GM13977 (cell line): ENCODE data around the gene SEMA4D.

Experiments used
- DNase-seq: peaks from one replicate; pipeline ENCODE4 v3.0.0; 2012; ENCODE audit warnings: low spot score
- in situ Hi-C: fragments of 300-500 bp; cut with MboI; formaldehyde crosslinking; loops from one replicate; pipeline ENCODE4 v1.12.0; 2022; ENCODE audit warnings: low sequenced_read_pairs, low pct_unique_long_range_greater_than_20kb, mixed read lengths, inconsistent platforms; ENCODE audit not compliant: unreplicated experiment
- TF ChIP-seq, protein P1 (sequence below): IDR thresholded peaks from 2 replicates; pipeline ENCODE4 v1.5.1; 2012; ENCODE audit warnings: mild to moderate bottlenecking, control low read depth; ENCODE audit not compliant: insufficient read depth; ENCODE audit errors: extremely low read depth, missing control alignments

SEMA4D gene

DNA sequence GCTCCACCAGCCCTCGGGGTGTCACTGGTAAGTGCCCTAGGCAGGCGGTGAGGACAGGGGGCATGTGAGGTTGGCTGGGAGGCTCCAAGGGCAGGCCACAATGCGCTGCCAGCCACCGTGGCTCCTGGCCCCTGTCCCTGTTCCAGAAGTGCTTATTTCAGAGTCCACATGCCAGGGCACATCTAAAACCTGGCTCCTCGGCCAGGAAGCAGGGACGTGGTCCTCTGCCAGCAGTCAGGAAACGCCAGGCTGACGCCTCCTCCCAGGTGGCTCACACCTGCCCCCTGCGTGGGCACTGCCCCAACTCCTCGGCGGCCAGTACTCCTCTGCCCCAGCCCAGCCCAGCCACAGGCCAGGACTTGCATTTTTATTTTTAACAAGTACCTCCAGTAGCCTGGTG is 111.1 kb downstream of the SEMA4D start:
- TF ChIP-seq, protein P1, sequence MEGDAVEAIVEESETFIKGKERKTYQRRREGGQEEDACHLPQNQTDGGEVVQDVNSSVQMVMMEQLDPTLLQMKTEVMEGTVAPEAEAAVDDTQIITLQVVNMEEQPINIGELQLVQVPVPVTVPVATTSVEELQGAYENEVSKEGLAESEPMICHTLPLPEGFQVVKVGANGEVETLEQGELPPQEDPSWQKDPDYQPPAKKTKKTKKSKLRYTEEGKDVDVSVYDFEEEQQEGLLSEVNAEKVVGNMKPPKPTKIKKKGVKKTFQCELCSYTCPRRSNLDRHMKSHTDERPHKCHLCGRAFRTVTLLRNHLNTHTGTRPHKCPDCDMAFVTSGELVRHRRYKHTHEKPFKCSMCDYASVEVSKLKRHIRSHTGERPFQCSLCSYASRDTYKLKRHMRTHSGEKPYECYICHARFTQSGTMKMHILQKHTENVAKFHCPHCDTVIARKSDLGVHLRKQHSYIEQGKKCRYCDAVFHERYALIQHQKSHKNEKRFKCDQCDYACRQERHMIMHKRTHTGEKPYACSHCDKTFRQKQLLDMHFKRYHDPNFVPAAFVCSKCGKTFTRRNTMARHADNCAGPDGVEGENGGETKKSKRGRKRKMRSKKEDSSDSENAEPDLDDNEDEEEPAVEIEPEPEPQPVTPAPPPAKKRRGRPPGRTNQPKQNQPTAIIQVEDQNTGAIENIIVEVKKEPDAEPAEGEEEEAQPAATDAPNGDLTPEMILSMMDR = no peak
- DNase-seq = no peak
- in situ Hi-C loops = no loop called here

DNA sequence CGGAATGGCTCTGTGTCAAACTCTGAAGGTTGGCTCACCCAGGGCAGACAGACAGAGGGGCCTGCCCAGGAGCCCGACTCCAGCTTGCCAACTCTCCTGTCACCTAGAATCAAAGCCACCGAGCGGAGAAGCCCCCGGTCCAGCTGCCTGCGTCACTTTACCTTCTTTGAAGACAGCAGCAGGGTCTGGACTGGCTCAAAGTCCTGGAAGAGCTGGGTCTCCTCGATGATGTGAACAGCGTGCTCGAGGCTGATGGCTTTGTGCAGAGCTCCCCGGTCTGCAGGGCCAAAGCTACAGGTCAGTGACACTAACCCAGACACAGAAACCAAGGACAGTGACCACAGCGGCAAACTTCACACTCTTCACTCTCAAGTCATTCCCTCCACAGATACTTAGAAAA is 111.7 kb downstream of the SEMA4D start:
- TF ChIP-seq, protein P1 = no peak
- in situ Hi-C loops = no loop called here
- DNase-seq = no peak

DNA sequence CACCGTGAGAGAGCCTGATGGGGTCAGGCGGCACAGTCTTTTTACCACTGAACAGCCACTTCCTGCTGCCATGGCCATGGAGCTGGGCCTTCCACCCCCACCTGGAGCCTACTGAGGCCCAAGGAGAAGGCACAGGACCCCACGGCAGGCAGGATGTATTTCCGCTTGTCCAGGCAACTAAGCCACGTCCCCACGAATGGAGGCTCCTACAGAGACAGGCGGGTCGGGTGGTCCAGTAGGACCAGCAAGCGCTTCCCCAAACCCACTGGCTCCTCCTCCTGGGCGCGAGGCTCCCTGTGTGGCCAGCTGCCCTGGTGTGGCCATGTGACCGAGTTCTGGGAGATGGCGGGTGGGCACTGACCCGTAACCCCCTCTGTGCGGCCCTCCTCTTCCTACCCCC is 113.1 kb downstream of the SEMA4D start:
- no peak for DNase-seq
- in situ Hi-C loops = no loop called here
- TF ChIP-seq, protein P1 = no peak

DNA sequence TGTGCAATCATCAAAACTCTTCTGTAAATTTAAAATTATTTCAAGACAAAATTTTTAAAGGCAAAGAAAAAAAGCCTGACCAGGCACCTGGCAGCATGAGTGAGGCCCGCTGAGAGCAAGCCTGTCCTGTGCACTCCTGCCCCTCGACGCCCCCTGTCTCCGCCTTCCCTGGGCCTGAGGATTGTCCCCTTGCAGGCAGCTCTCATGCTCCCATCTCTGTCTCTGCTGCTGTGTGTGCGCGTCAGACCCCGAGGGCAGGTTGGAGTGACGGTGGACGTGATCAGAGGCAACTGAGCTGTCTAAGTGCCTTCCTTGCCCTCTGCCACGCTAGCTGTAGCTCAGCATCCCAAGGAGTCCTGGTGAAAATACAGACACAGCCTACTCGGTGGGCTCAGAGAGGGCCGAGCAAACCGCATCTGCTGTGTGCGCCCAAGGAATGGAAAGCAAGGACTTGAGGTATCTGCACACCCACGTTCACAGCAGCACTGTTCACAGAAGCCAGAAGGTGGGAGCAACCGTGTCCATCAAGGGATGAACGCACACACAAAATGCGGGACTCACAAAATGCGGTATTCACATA is 114.1 kb downstream of the SEMA4D start:
- in situ Hi-C loops = no loop called here
- TF ChIP-seq, protein P1 = no peak
- no peak for DNase-seq

DNA sequence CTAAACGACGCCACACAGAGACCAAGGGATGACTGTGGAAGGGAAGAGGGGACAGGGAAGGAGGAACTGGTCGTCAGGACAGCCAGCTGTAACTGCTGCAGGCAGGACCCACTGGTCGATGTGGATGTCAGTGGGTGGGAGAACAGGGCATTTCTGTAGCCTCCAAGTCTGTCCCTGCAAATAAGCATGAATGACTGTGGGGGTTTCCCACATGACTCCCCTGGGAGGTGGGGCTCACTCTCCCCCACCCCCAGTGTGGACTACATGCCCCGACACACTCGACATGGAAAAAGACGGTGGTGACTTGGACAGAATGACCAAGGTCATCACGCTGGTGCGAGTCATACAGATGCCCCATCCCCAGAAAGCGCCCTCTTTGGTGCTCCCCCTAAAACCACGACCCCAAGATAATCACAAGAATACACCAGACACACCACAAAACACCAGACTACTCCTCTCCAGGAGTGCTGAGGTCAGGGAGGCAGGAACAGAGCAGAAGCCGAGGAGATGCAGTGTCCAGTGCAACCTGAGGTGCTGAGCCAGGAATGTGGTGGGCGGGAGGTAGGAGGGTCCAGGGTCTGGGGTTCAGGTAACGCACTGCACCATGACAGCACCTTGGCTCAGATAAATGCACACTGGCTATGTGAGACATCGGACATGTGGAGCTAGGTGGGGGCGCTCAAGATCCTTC is 114.7 kb downstream of the SEMA4D start:
- in situ Hi-C loops = no loop called here
- TF ChIP-seq, protein P1 = no peak

DNA sequence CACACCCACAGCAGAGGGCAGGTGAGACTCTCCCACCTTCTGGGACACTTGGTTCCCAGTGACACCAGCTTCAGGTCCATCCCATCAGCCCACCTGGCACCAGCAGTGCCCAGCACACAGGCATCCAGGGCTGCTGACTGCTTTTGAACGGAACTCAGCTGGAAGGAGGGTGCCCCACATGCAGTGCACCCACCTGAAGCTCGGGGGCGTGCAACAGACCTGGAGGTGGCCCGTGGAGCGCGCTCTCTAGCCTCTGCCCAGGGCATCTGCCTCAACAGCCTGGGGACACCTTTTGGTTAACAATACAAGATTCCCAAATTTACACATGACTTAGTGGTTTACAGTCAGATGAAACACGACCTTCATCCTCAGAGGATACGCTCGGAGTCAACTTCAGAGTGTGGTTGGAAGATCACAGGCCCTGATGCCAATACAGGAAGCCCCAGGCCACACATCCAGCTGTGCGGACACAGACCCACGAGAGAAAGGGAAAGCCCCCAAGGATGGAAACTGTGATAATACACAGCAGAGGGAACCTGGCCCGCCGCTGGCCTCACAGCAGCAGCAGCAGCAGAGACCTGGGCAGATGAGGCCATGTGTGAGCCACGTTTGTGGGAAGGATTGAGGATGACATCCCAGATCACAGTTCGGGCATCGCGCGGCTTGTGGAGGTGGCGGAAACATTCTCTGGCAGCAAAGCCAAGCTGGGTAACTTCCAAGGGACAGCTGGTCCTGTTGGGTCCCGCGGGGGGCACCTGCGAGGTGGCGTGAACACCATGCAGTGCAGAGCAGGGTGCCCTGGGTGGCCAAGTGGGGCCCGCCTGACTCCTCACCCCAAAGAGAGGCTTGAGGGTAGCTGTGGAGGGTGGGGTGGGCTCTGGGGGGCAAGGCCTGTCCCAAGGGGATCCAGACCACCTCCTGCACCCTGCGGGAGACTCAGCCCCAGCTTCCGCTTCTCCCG is 115.6 kb downstream of the SEMA4D start:
- no peak for DNase-seq
- TF ChIP-seq, protein P1 = no peak
- in situ Hi-C loops = no loop called here

More for the DNA sequence above, 114.7 kb downstream of the SEMA4D start:
- DNase-seq = no peak
